GM19239 (cell line): ENCODE measurements around the gene IZUMO2.
A peak's percentile ranks its signal among the peaks of the same experiment; 100 is the strongest.
"Not testable (repeated sequence)": the region's sequence is repeated elsewhere in the genome, so short reads cannot be mapped to it uniquely, and the experiment has no call there.

Source experiments
- DNase-seq: peaks from one replicate; pipeline ENCODE4 v3.0.0; 2011; ENCODE audit warnings: low spot score; ENCODE audit not compliant: insufficient read length
- FAIRE-seq: peaks from 2 replicates; lab custom pipeline; 2011; peaks lifted over from hg19 to GRCh38; lab: Jason Lieb, UNC

Gene IZUMO2

DNA sequence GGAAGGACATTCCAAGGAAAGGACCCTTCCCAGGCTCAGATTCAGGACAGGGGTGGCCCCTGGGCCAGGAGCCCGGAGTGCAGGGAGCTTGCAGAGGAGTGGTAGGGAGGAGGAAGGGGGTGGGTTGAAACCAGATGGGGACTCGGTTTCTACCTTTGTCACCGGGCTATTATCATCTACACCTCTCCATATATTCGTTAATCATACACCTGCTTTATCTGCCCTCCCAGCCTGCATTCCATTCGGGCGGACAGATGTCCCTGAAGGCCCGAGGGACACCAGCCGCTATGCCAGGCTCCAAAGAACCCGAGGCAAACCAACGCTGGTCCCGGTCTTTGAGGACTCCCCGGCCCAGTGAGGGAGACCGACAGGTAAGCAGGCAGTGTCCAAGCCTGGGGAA, 24.9 kb upstream of the IZUMO2 start:
- FAIRE-seq: no peak
- no peak for DNase-seq

DNA sequence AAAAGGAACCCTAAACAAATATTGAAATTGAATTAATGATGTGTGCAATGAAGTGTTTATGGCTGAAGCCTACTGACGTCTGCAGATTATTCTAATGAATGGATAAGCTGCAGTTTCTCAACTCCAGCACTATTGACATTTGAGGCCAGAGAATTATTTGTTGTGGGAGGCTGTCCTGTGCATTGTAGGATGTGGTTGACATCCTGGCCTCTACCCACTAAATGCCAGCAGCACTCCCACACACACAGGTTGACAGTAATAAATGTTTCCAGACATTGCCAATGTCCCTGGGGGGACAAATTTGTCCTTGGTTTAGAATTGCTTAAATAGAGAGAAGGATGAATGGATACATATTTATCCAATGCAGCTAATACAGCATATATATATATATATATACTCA, 21.1 kb upstream of the IZUMO2 start:
- FAIRE-seq (no peak), DNase-seq (no peak)

DNA sequence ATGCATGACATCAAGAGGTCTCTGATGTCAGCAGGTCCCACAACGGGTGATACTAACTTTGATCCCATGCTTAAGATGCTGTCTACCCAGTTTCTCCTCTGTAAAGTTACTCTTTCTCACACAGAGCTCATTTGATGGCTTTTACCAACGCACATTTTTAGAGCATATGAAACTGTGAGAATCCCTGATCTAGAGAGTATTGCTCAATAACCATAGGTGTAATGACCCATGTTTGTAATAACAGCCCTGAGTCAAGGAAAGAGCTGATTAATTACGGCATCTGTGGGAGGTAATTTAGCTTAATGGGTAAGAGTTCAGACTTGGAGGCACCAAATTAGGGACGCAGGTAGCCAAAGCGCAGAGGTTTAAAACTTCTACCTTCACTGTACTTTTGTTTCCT, 18.0 kb upstream of the IZUMO2 start:
- no peak for DNase-seq
- no peak for FAIRE-seq

DNA sequence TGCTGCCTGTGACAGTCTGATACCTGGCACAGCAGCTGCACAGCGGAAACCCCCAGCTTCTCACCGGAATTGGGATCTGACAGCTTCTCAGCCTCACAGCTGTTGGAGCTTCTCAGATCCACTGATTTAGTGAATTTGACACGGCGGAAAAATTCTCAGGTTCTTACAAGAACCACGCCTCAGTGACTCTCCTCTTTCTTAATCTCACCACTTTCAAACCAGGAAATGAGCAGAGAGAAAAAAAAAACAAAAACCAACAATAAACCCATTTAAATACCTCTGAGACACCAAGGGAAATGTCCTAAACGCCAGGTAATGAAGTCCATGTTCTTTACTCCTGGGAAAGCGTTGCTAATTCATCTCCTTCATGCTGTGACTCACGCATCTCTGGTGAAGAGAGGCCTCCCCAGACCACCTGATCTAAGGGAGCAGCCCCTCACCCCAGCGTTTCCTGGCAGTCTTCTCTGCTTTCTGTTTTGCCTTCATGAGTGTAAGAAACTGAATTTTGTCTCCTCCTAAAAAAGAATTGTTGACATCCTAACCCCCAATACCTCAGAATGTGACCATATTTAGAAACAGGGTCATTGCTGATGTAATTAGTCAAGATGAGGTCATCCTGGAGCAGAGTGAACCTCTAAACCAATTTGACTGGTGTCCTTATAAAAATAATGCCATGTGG, 15.9 kb upstream of the IZUMO2 start:
- no peak for FAIRE-seq
- DNase-seq: no peak

DNA sequence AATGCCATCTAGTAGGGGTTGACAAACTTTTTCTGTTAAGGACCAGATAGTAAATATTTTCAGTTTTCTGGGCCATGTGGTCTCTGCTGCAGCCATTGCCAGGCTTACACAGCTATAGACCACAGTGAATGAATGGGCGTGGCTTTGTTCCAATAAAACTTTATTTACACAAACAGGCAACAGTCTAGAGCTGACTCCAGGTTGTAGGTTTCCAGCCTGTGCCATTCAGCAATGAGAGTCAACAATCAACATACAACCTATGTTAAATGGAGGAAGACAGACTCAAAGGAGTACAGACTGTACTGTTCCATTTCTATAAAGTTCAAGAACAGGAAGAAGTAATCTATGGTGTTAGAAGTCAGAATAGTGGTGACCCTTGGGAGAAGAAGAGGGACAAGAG, 15.2 kb upstream of the IZUMO2 start:
- no peak for FAIRE-seq
- DNase-seq: no peak

DNA sequence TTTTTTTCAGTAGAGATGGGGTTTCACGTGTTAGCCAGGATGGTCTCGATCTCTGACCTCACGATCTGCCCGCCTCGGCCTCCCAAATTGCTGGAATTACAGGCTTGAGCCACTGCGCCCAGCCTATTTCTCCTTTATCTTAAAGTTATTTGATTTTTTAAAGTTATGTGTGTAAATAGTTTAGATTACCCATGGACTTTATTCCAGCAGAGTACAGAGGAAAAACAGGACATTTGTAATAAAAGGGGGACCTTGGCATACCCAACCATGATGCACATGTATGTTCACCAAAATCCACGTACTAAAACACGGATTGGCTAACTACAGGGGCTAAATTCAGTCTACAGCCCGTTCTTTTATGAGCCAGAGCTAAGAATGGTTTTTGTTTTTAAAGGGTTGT, 13.7 kb upstream of the IZUMO2 start:
- FAIRE-seq (no peak), DNase-seq (no peak)

DNA sequence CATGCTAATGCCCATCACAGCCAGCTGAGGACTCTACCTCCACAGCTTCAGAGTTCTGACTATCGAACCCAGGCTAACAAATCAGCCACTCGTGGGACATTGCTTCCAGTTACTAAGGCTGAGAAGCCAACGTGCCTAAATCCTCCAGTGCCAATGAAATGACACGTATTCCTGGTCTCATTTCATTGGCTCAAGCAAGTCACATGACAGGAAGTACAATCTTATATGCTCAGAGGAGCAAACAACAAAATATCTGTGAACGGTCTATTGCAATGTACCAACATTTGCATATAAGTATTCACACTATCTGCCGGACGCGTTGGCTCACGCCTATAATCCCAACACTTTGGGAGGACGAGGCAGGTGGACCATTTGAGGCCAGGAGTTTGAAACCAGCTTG, 12.8 kb upstream of the IZUMO2 start:
- FAIRE-seq (no peak), DNase-seq (no peak)

DNA sequence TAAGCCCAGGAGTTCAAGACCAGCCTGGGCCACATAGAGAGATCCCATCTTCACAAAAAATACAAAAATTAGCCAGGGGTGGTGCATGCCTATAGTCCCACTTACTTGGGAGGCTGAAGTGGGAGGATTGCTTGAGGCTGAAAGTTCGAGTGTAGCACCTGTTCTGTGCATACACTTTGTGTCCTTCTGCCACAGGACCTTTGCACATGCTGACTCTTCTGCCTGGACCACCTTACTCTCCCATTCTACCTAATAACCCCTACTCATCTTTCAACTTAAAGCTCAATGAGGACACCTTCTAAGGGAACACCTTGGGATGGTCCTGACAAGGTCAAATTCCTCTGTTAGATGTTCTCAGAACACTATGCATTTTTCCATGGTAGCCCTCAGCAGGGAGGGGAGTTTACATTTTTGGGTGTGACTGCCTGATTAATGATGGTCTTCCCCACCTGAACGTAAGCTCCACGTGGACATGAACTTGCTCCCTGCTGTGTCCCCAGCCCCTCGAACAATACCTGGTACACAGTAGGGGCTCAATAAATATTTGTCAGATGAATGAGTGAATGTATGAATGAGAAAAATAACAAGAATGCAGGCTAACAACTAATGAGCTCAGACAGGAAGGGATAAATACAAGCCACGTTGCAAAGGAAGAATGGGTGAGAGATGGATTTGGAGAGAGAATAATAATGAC, 11.2 kb upstream of the IZUMO2 start:
- DNase-seq (no peak), FAIRE-seq (no peak)

DNA sequence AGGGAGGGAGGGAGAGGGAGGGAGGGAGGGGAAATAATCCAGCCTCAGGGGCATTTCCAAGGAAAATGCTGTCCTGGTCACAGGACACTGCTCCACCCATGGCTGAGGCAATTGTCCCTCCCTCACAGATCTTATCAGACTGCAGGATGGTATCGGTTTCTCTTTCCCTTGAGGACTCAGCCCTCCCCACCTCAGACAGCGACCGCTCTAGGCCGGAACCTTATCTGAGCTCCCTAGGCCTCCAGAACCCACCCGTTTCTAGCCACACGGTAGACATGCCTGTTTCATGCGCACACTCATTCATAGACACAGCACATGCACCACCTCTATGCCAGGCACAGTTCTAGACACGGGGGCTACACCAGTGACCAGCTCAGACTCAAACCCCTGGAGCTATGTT, 10.0 kb upstream of the IZUMO2 start:
- FAIRE-seq: no peak
- DNase-seq: no peak

DNA sequence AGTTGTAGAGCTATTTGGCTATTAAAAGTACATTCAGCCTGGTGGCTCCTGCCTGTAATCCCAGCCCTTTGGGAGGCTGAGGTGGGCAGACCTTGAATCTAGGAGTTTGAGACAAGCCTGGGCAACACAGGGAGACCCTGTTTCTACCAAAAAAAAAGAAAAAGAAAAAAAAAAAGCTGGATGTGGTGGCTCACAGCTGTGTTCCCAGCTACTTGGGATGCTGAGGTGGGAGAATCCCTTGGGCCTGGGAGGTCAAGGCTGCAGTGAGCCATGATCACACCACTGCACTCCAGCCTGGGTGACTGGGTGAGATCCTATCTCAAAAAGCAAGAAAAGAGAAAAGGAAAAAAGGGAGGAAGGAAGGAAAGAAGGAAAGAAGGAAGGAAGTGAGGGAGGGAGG, 9.6 kb upstream of the IZUMO2 start:
- FAIRE-seq: no peak
- no peak for DNase-seq

DNA sequence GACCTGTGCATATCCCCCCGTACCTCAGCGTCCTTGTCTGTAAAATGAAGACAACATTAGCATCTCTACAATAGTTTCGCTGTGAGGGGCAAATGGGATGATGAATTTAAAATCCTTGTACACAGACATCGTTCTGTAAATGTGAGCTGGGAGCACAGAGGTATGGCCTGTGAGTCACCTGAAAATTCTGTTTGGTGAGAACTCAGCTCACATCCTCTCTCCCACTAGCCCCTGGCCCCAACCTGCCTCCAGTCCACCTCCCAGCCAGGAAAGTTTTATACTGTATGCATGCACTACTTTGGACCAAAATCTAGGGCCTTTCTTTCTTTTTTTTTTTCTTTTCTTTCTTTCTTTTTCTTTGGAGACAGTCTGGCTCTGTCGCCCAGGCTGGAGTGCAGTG, 8.7 kb upstream of the IZUMO2 start:
- FAIRE-seq (no peak), DNase-seq (no peak)

DNA sequence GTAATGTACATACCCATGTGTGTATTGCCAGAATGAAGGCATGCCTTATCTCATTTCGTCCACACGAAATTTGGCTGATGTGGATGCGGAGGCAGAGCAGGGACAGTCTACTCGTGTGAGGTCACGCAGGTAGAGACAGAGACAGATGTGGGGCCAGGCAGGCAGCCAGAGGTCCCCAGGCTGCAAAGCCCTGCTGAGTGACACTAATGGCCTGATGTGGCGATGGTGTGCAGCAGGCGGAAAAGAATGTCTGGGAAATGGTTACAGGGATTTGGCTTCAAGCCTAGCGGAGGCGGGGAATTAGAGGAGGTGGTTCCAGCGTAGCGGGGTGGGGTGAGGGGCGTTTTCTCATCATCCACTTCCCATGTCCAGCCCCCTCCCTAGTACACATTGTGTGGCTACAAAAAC, 4.2 kb upstream of the IZUMO2 start:
- DNase-seq: no peak
- no peak for FAIRE-seq

DNA sequence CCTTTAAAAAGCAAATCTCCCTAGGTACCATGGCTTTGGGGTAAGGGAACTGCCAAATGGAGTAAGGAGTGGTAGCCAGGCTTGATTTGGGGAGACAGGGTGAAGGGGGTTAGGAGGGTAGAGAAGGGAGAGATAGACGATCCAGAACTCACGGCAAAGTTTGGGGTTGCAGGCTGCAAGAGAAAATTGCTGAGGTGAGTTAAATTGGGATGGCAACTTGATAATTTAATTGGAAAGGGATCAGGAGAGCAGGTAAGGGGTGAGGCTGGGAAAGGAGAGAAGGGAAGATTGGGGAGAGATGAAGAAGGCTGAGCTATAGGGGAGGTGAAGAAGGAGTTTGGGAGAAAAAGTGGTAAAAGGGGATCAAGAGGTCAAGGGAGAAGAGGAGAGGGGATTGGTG, 4.0 kb downstream of the IZUMO2 start:
- no peak for FAIRE-seq

DNA sequence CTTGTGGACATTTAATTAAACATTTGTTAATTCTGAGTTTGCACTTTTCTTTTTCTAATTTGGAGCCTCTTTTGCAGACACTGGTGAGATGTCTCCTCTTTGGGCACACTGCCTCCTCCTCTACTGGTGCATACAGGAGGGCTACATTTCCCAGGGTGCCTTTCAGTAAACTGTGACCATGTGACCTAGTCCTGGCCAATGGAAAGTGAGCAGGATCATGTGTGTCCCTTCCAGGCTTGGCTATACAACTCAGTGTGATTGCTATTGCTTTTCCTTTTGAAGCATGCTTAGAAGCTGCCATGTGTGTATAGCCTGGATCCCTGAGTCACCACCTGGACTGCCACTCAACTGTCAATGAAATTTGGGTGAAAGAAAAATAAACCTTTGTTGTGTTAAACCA, 4.5 kb downstream of the IZUMO2 start:
- FAIRE-seq (no peak), DNase-seq (no peak)

More for the DNA sequence above, 4.0 kb downstream of the IZUMO2 start:
- no peak for DNase-seq

DNA sequence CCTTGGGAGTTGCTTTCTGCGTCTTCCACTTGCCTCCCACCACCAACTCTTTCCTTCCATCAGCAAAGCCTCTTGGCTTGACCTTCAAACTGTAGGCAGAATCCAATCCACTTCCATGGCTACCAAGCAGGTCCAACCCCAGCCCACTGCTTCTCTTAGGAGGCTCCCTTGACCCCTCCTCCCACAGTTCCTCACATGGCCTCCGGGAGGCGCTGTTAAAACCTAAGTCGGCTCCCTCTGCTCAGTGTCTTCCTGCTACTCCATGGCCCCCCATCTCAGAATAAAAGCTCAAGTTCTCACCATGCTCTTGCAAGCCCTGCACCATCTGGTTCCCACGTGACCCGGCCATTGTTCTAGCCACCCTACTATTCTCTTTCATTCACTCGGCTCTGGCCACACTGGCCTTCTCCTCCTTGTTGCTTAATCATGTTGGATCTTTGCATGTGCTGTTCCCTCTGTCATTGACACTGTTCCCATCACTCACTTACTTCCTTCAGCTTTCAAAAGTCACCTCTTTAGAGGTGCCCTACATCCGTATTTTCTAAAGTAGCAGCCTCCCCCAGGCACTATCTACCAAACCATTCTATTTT, 7.5 kb downstream of the IZUMO2 start:
- no peak for FAIRE-seq
- DNase-seq: no peak

DNA sequence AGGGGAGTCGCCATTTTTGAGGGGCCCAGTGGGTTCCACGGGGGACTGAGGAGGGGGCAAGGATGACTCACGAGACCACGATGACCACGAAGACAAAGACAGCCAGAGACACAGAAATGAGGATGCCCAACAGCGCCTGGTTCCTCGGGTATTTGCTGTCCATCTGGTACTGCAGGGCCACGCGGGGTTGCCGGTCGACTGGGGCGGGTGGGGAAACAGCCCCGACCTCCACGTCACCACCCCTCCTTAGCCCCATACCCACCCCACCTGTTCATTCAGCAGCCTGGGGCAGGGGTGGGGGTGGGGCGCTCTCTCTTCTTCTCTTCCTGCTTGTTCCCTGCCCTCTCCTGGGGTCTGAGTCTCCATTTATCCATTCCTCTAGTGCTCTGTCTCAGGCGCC, 8.6 kb downstream of the IZUMO2 start:
- FAIRE-seq: no peak

DNA sequence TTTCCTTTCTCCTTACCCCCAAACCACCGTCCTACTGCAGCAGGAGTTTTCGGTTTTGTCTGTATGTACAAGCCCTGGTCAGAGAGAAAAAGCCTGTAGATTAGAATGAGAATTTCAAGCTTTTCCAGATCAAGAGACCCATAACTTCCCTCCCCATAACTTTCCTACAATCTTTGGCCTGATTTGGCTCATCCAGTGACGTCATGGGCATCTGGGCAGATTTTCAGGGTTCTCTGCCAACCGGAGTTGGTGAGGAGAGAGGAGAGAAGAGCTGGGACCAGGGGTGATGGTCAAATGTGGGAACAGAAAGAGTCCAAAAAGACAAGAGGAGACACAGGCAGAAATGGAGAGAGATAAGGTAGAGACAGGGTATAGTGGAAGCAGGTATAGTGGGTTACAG, 10.5 kb downstream of the IZUMO2 start:
- DNase-seq: no peak
- FAIRE-seq: no peak

More for the DNA sequence above, 8.6 kb downstream of the IZUMO2 start:
- DNase-seq: no peak

DNA sequence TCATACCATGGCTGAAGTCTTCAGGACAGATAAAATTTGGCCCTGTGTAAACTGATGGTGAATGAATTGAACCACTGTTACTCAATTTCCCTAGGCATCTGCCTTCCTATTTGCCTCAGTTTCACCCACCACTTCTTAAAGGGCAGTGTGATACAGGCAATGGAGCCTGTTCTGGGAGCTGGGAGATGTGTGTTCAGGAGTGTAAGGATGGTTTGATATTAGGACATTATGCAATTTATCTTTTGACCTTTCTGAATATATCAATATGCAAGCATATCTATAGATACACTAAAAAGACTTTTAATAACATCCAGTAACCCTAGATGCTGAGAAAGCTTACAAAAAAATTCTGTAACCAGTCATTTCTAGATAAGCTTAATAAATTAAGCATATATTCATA, 14.6 kb downstream of the IZUMO2 start:
- peak; percentile 28 for FAIRE-seq

DNA sequence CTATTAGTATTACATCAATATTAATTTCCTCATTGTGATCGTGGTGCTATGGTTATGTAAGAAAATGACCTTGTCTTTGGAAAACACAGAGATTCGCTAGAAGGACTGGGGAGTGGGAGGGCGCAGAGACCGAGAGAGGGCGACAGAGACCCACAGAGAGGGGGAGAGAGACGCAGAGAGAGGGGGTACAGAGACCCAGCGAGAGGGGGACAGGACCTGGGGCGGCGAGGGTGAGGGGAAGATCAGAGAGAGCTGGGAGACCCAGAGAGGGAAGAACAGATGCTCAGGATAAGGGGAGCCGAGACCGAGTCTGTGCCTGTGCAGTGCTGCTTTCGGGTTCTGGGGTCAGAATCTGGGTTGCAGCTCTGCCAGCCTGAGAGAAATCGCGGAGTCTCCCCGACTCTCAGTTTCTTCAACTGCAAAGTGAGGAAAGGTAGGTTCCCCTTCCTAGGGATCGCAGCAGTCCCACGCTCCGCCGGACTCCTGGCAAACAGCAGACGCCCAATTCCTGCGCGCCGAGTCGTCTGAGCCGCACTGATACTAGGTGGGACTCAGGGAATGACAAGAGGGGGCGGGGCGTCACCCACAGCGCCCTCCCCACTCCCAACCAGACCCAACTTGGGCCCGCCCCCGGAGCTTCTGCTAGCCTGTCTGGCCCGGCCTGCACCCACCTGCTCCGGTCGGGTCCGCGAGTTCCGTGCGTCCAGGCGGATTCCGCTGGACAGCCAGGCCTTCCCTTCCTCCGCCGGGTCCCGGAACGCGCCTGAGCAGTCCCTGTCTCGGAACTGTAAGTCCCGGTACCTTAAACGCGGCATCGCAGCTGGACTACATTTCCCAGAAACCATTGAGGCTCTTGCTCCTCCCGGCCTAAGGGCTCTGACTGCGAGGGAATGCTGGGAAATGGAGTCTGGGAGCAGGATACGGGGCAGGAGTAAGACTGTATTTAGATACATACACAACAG, 15.3 kb downstream of the IZUMO2 start:
- DNase-seq: peak; percentile 82
- FAIRE-seq: peak; percentile 84

More for the DNA sequence above, 14.6 kb downstream of the IZUMO2 start:
- no peak for DNase-seq

DNA sequence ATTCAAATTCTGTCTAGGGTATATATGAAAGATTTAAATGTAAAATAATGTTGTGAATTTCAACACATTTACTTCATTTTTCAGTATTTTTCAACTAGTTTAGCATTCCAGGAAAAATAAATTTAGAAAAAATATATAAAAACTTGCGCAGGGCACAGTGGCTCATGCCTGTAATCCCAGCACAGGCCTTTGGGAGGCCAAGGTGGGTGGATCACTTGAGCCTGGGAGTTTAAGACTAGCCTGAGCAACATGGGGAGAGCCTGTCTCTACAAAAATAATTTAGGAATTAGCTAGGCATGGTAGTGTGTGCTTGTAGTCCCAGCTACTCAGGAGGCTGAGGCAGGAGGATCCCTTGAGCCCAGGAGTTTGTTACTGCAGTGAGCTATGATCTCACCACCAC, 21.2 kb downstream of the IZUMO2 start:
- FAIRE-seq, DNase-seq: not testable (repeated sequence)
